ENCODE measurements around the gene NPPA. TPM values are rescaled to one million over a fixed set of nuclear protein-coding genes. Genes with fewer than 3 reads are reported as not detected.
"Not testable (repeated sequence)": the region's sequence is repeated elsewhere in the genome, so short reads cannot be mapped to it uniquely, and the experiment has no call there.

Gene NPPA
- total RNA-seq = not detected
- 1 to 10 TPM in 1 of 3 donors, under 1 TPM in 1, not detected in 1; 0.17 to 2.7 TPM for polyA plus RNA-seq
- long read RNA-seq, donor 1 = 0 reads
- long read RNA-seq, donor 2 = 0 reads
- long read RNA-seq, donor 3 = 0 reads
- long read RNA-seq, donor 4 = 0 reads
- long read RNA-seq, donor 5 = 0 reads
- long read RNA-seq, donor 6, partial matches to known transcripts = 0 of 1 reads
- long read RNA-seq, donor 6, other reads (novel, unspliced or antisense) = 1 of 1 reads
- long read RNA-seq, donor 7, partial matches to known transcripts = 0 of 3 reads
- long read RNA-seq, donor 7, other reads (novel, unspliced or antisense) = 0 of 3 reads
- long read RNA-seq, donor 8 = 0 reads
- long read RNA-seq, donor 9 = 0 reads
- long read RNA-seq, donor 10 = 0 reads

DNA sequence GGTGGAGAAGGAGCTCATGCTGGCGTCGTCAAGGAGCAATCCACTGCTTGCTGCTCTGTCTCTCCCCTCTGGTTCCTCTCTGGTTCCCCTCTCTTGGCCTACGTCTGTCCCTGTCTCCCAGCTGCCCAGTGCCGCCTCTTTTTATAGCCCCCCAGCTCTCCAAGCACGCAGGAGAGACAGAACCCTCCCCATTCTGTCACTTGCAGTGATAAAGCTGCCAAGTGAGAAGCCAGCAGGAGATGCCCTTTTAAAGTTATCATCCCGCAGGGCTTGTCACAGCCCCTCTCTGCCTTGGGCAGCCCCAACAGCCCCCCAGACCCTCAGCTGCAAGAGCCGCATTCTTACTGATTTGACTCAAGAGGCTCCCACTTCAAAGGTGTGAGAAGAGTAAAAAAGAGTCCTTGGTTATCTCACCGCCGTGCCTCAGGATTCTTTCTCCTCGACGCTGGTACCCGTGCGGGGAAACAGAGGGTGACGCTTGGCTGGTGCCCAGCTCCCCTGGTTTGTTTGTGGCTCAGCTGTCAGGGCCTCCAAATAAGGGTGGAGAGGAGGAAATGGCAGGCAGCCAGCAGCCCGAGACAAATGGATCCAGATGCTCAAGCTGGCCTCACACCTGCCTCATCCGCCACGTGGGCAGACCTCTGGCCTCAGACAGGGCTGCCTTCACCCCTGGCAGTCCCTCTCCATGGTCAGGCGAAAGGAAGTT, at the start of gene NPPA:
Gene NPPA, minus strand, starts transcription at position 117 of the 706 bp plus-strand sequence. Its CDS starts 99 bp downstream, at position 18.
- Histone ChIP-seq H3K27me3 (no peaks in the 10 kb centered on the region), H3K36me3 (replicated peaks in 1 of 2) (peaks cover 0 to 14% of the 10 kb centered on the region in 2 donors), H3K9me3 (replicated peaks in 1 of 3) (no peaks in the 10 kb centered on the region), H3K4me1 (replicated peaks in 1 of 2) (peaks cover 0 to 4% of the 10 kb centered on the region in 2 donors), H3K4me3 (no peak within 1 kb of the TSS), H3K27ac (no peak within 1 kb of the TSS)
- peak in 1 of 7 donors; percentile 75 for DNase-seq
- WGBS, 4 donors = 60 to 80% (median 72%) methylated on average over 16 to 18 of the region's 18 CpGs
- intact Hi-C loops (cut with DNase I) = loop anchor here (10.0 kb wide), 1 partner anchor 117 kb away; no protein-coding TSS in a partner anchor
- TF ChIP-seq POLR2A (IDR thresholded peaks at IDR 0.05) = no peak
- TF ChIP-seq, protein P1, sequence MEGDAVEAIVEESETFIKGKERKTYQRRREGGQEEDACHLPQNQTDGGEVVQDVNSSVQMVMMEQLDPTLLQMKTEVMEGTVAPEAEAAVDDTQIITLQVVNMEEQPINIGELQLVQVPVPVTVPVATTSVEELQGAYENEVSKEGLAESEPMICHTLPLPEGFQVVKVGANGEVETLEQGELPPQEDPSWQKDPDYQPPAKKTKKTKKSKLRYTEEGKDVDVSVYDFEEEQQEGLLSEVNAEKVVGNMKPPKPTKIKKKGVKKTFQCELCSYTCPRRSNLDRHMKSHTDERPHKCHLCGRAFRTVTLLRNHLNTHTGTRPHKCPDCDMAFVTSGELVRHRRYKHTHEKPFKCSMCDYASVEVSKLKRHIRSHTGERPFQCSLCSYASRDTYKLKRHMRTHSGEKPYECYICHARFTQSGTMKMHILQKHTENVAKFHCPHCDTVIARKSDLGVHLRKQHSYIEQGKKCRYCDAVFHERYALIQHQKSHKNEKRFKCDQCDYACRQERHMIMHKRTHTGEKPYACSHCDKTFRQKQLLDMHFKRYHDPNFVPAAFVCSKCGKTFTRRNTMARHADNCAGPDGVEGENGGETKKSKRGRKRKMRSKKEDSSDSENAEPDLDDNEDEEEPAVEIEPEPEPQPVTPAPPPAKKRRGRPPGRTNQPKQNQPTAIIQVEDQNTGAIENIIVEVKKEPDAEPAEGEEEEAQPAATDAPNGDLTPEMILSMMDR (IDR thresholded peaks at IDR 0.05) = no peak

DNA sequence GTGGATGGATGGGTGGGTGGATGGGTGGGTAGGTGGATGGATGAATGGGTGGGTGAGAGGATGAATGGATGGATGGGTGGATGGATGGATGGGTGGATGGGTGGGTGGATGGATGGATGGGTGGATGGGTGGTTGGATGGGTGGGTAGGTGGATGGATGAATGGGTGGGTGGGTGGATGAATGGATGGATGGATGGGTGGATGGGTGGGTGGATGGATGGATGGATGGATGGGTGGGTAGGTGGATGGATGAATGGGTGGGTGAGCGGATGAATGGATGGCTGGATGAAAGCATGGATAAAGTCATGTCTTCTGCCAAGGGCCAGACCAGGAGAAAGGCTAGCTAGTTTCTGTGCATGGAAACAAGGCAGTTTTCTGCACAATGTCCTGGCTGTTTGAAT, 46.9 kb upstream of the NPPA start:
- H3K4me3 ChIP-seq; H3K36me3 ChIP-seq (replicated peaks in 1 of 2); intact Hi-C loops (cut with DNase I); H3K27ac ChIP-seq; H3K4me1 ChIP-seq (replicated peaks in 1 of 2); DNase-seq; H3K9me3 ChIP-seq (replicated peaks in 1 of 3): not testable (repeated sequence)
- WGBS, 4 donors = 18 to 73% (median 50%) methylated on average over 1 of the region's 1 CpG
- peaks cover 17% of the 10 kb centered on the region for H3K27me3 ChIP-seq

DNA sequence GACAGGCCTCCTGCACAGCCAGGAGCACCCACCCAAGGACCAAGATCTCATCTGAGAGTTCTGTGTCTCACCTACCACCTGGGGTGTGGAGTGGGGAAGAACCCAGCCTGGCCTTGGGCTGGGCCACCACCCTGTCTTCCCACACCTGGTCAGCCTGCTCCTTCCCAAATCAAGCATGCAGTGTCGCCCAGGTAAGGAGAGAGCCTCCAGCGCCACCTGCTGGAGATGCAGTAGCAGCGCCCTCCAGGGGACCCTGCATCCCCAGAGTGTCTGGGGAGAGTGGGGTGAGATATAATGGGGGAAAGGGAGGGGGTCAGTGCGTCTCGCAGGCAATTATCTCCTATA, 46.3 kb upstream of the NPPA start:
- WGBS, 4 donors = 0 to 6% (median 2%) methylated on average over 2 to 5 of the region's 5 CpGs
- no peak overlapping the region for H3K4me3 ChIP-seq
- DNase-seq = peak; percentile 41 to 77 (median 64)
- intact Hi-C loops (cut with DNase I) = loop anchor here in 1 of 2 donors (2.0 kb wide), 1 partner anchor 57 kb away; no protein-coding TSS in a partner anchor
- no peaks in the 10 kb centered on the region for H3K36me3 ChIP-seq (replicated peaks in 1 of 2)
- H3K9me3 ChIP-seq (replicated peaks in 1 of 3) = no peaks in the 10 kb centered on the region
- no peak for TF ChIP-seq POLR2A (IDR thresholded peaks at IDR 0.05)
- TF ChIP-seq, protein P1 (IDR thresholded peaks at IDR 0.05) = peak; percentile 64 to 88 (median 82)
- H3K27ac ChIP-seq = no peak overlapping the region
- H3K27me3 ChIP-seq = peaks cover 11% of the 10 kb centered on the region
- no peaks in the 10 kb centered on the region for H3K4me1 ChIP-seq (replicated peaks in 1 of 2)

DNA sequence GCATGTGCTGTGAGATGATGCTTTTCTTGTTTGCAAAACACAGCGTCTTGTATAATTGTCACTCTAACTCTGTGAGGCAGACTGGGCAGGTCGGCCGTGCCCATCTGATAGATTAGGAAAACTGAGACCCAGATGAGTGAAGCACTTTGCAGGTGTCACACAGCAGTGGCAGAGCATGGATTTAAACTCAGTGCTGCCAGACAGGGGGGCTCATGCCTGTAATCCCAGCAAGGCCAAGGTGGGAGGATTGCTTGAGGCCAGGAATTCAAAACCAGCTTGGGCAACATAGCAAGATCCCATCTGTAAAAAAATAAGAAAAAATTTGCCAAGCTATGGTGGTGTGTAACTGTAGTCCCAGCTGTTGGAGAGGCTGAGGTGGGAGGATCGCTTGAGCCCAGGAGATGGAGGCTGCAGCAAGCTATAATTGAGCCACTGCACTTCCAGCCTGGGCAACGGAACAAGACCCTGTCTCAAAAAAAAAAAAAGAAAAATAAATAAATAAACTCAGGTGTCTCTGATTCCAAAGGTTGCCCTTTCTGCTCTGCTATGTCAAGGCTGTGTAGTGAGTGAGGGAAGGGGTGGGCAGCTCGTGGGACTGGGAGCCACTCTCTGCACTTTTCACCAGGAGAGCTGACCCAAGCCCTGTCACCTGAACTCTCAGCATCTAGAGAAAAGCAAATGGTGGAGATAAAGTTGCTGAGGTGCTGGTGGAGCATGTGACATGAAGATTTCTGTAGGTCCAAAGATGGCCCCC, 44.0 kb upstream of the NPPA start:
- no peak overlapping the region for H3K27ac ChIP-seq
- H3K36me3 ChIP-seq (replicated peaks in 1 of 2) = no peaks in the 10 kb centered on the region
- no peak overlapping the region for H3K4me3 ChIP-seq
- no peak for DNase-seq
- no peaks in the 10 kb centered on the region for H3K4me1 ChIP-seq (replicated peaks in 1 of 2)
- intact Hi-C loops (cut with DNase I) = loop anchor here in 1 of 2 donors (2.0 kb wide), 1 partner anchor 55 kb away; no protein-coding TSS in a partner anchor
- TF ChIP-seq, protein P1 (IDR thresholded peaks at IDR 0.05) = no peak
- TF ChIP-seq POLR2A (IDR thresholded peaks at IDR 0.05) = no peak
- H3K9me3 ChIP-seq (replicated peaks in 1 of 3) = no peaks in the 10 kb centered on the region
- peaks cover 6% of the 10 kb centered on the region for H3K27me3 ChIP-seq
- 71 to 80% (median 76%) methylated on average over 6 of the region's 6 CpGs for WGBS, 4 donors

All from adrenal gland (tissue), 19 donors.